SU-DHL-6 (cell line): Measurements from ENCODE around the gene TRRAP.

Source experiments
- H2AFZ ChIP-seq: fragments of 200-600 bp; sonication (generic); 2 replicates; pipeline ENCODE4 v1.6.1; 2014; ENCODE audit warnings: low read depth, mild to moderate bottlenecking, moderate library complexity, mixed read lengths, antibody characterized with exemption, low read length; ENCODE audit not compliant: severe bottlenecking
- H3F3A ChIP-seq: fragments of 200-600 bp; shearing (Covaris generic); 2 replicates; pipeline ENCODE4 v1.6.0; 2016; ENCODE audit warnings: antibody characterized with exemption, mild to moderate bottlenecking; ENCODE audit not compliant: insufficient read depth
- H3K27ac ChIP-seq: fragments of 200-600 bp; sonication (generic); 2 replicates; pipeline ENCODE4 v1.5.1; 2016; ENCODE audit warnings: low read depth, mild to moderate bottlenecking, low read length, moderate library complexity, mixed read lengths
- H3K27me3 ChIP-seq: fragments of 200-600 bp; sonication (generic), shearing (Covaris generic); 2 replicates; pipeline ENCODE4 v1.6.0; 2014; ENCODE audit warnings: mild to moderate bottlenecking, low read length
- H3K36me3 ChIP-seq: fragments of 200-600 bp; sonication (generic); 2 replicates; pipeline ENCODE4 v1.6.1; 2014; ENCODE audit warnings: mild to moderate bottlenecking, low read length, mixed read lengths
- H3K4me2 ChIP-seq: fragments of 300-600, 200-600 bp; shearing (Covaris generic), sonication (generic); 2 replicates; pipeline ENCODE4 v1.6.0; 2014; ENCODE audit warnings: low read length, low read depth, mild to moderate bottlenecking; ENCODE audit not compliant: poor library complexity, severe bottlenecking
- H3K4me3 ChIP-seq: fragments of 200-600 bp; sonication (generic); 2 replicates; pipeline ENCODE4 v1.5.1; 2014; ENCODE audit warnings: antibody characterized with exemption, low read length, mild to moderate bottlenecking, mixed read lengths; ENCODE audit not compliant: insufficient read depth, poor library complexity, severe bottlenecking
- H3K79me2 ChIP-seq: fragments of 200-600 bp; sonication (generic); 2 replicates; pipeline ENCODE4 v1.6.1; 2014; ENCODE audit warnings: mild to moderate bottlenecking, low read length, moderate library complexity; ENCODE audit not compliant: insufficient read depth
- H3K9ac ChIP-seq: fragments of 200-600 bp; sonication (generic); 2 replicates; pipeline ENCODE4 v1.7.0; 2014; ENCODE audit warnings: mild to moderate bottlenecking, low read length
- H3K9me2 ChIP-seq: fragments of 200-600 bp; sonication (generic); replicated peaks from 2 replicates; pipeline ENCODE4 v1.6.1; 2014; ENCODE audit warnings: low read length; ENCODE audit not compliant: insufficient read depth
- H3K9me3 ChIP-seq: fragments of 200-600 bp; sonication (generic); 2 replicates; pipeline ENCODE4 v1.6.1; 2014; ENCODE audit warnings: low read length, mixed read lengths; ENCODE audit not compliant: insufficient read depth
- H4K20me1 ChIP-seq: fragments of 200-600 bp; sonication (generic); 2 replicates; pipeline ENCODE4 v1.6.1; 2014; ENCODE audit warnings: low read depth, mild to moderate bottlenecking, antibody characterized with exemption, low read length, moderate library complexity, mixed read lengths
- CTCF ChIP-seq: fragments of 200-600 bp; sonication (generic); IDR thresholded peaks from one replicate; pipeline ENCODE4 v1.5.1; 2017; ENCODE audit warnings: antibody characterized with exemption, mild to moderate bottlenecking, low read length, moderate library complexity; ENCODE audit not compliant: insufficient read depth, poor library complexity, severe bottlenecking
- EZH2phosphoT487 ChIP-seq: fragments of 200-600 bp; sonication (generic), shearing (Covaris generic); conservative IDR thresholded peaks from 2 replicates; pipeline ENCODE4 v1.6.1; 2018; ENCODE audit warnings: mild to moderate bottlenecking, antibody characterized with exemption, low read length, moderate library complexity, mixed read lengths

The TRRAP gene

GRCh38 chr7:98956469-98956868 is 78.1 kb downstream of the TRRAP start:
- Histone ChIP-seq H3K9me2 (no peaks in the 10 kb centered on the region), H3K36me3 (peaks cover 21% of the 10 kb centered on the region), H3K4me2 (no peak overlapping the region), H2AFZ (no peak overlapping the region), H3K79me2 (no peaks in the 10 kb centered on the region), H3K9me3 (no peaks in the 10 kb centered on the region), H3K4me3 (no peak overlapping the region), H3K9ac (no peak overlapping the region), H4K20me1 (no peaks in the 10 kb centered on the region), H3F3A (no peaks in the 10 kb centered on the region), H3K27ac (no peak overlapping the region), H3K27me3 (no peaks in the 10 kb centered on the region)
- TF ChIP-seq EZH2phosphoT487: no peak
- no peak for TF ChIP-seq CTCF

DNA sequence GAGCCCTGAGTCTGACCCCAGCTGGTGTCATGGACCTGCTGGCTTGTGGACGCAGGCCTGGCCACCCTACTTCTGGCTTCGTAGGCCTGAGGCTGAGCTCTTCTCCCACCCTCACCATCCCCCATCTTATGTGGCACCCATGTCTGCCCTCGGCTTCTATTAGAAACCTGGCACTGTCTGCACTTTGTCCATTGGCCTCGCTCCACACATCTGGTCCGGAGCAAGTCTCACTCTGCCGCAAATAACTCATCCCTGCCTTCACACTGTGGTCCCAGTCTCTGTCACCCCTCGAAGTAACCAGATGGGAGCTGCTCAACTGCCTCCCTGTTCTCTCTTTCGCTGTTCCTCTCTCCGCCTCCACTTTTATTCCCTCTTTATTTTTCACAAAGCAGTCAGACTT is 78.6 kb downstream of the TRRAP start:
- peaks cover 21% of the 10 kb centered on the region for H3K36me3 ChIP-seq

GRCh38 chr7:98957766-98958165 is 79.4 kb downstream of the TRRAP start:
- no peaks in the 10 kb centered on the region for H4K20me1 ChIP-seq
- TF ChIP-seq EZH2phosphoT487 (no peak), CTCF (no peak)
- H3K4me3 ChIP-seq: no peak overlapping the region
- no peak overlapping the region for H3K4me2 ChIP-seq
- H3K9ac ChIP-seq: no peak overlapping the region
- H3K36me3 ChIP-seq: peaks cover 23% of the 10 kb centered on the region
- H3K79me2 ChIP-seq: no peaks in the 10 kb centered on the region
- no peaks in the 10 kb centered on the region for H3K9me3 ChIP-seq
- H3K9me2 ChIP-seq: no peaks in the 10 kb centered on the region
- no peaks in the 10 kb centered on the region for H3F3A ChIP-seq
- no peaks in the 10 kb centered on the region for H3K27me3 ChIP-seq
- H3K27ac ChIP-seq: no peak overlapping the region
- no peak overlapping the region for H2AFZ ChIP-seq

More for the DNA sequence above, 78.6 kb downstream of the TRRAP start:
- Histone ChIP-seq H4K20me1 (no peaks in the 10 kb centered on the region), H3K9ac (no peak overlapping the region), H3F3A (no peaks in the 10 kb centered on the region), H3K79me2 (no peaks in the 10 kb centered on the region), H3K4me3 (no peak overlapping the region), H3K9me2 (no peaks in the 10 kb centered on the region), H2AFZ (no peak overlapping the region), H3K27me3 (no peaks in the 10 kb centered on the region), H3K27ac (no peak overlapping the region), H3K4me2 (no peak overlapping the region), H3K9me3 (no peaks in the 10 kb centered on the region)
- TF ChIP-seq CTCF (no peak), EZH2phosphoT487 (no peak)

DNA sequence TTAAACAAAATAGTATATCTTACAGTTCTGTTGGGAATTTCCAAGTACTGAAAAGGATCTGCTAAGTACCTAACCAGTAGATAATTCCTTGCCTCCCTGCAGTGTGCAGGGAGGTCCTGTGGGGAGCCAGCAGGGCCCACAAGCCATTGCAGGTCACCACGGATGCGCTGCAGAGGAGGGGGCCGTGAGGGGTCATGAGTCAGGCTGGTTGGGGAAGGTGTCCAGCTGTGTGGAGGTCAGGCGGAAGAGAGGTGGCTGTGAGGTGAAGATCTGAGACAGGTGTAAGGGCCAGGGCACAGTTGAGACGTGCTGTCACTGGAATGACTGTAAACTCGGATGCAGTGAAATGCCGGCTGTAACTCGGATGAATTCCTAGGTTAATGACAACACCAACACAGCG is 80.6 kb downstream of the TRRAP start:
- H3K79me2 ChIP-seq: no peaks in the 10 kb centered on the region
- no peaks in the 10 kb centered on the region for H3F3A ChIP-seq
- no peaks in the 10 kb centered on the region for H3K9me3 ChIP-seq
- no peak overlapping the region for H3K4me2 ChIP-seq
- no peak overlapping the region for H3K4me3 ChIP-seq
- TF ChIP-seq CTCF (no peak), EZH2phosphoT487 (no peak)
- peaks cover 25% of the 10 kb centered on the region for H3K36me3 ChIP-seq
- no peaks in the 10 kb centered on the region for H3K9me2 ChIP-seq
- H4K20me1 ChIP-seq: no peaks in the 10 kb centered on the region
- H3K27me3 ChIP-seq: no peaks in the 10 kb centered on the region
- no peak overlapping the region for H2AFZ ChIP-seq
- no peak overlapping the region for H3K27ac ChIP-seq
- H3K9ac ChIP-seq: no peak overlapping the region
